ENCODE results near the gene PRDM11. TPM values are rescaled to one million over a fixed set of nuclear protein-coding genes. Genes with fewer than 3 reads are reported as not detected.

The PRDM11 gene
- total and polyA plus RNA-seq, 8 donors, result 1.2 to 139 (median 7.9) TPM

GRCh38 chr11:45234306-45235006, 88.0 kb downstream of the PRDM11 start:
- DNase-seq, result no peak
- peaks cover 0 to 3% (median 0%) of the 10 kb centered on the region in 4 donors for H3K9me3 ChIP-seq
- H3K4me1 ChIP-seq, result peaks cover 0 to 14% (median 0%) of the 10 kb centered on the region in 4 donors
- H3K4me3 ChIP-seq, result no peak overlapping the region
- H3K36me3 ChIP-seq, result peaks cover 0 to 6% (median 0%) of the 10 kb centered on the region in 4 donors
- no peak overlapping the region for H3K27ac ChIP-seq
- no peak for TF ChIP-seq EP300 (IDR thresholded peaks at IDR 0.05)
- TF ChIP-seq POLR2A (IDR thresholded peaks at IDR 0.05), result no peak
- TF ChIP-seq POLR2AphosphoS5 (IDR thresholded peaks at IDR 0.05), result no peak
- no peak for TF ChIP-seq CTCF (IDR thresholded peaks at IDR 0.05)
- peaks cover 0 to 9% (median 0%) of the 10 kb centered on the region in 3 donors for H3K27me3 ChIP-seq
- 91 to 94% (median 93%) methylated on average over 15 of the region's 15 CpGs for WGBS, 5 donors
- intact Hi-C loops (cut with DNase I; ENCODE audit: low total_unique reads), result no loop called here

GRCh38 chr11:45237711-45238315, 91.4 kb downstream of the PRDM11 start:
- DNase-seq, result peak in 1 of 2 donors; percentile 32
- no peak overlapping the region for H3K27ac ChIP-seq
- H3K4me3 ChIP-seq, result no peak overlapping the region
- H3K9me3 ChIP-seq, result peaks cover 0 to 7% (median 0%) of the 10 kb centered on the region in 4 donors
- intact Hi-C loops (cut with DNase I; ENCODE audit: low total_unique reads), result no loop called here
- peaks cover 0 to 9% (median 0%) of the 10 kb centered on the region in 3 donors for H3K27me3 ChIP-seq
- TF ChIP-seq CTCF (IDR thresholded peaks at IDR 0.05) (no peak), POLR2A (IDR thresholded peaks at IDR 0.05) (no peak), EP300 (IDR thresholded peaks at IDR 0.05) (no peak), POLR2AphosphoS5 (IDR thresholded peaks at IDR 0.05) (no peak)
- peaks cover 0 to 14% (median 0%) of the 10 kb centered on the region in 4 donors for H3K4me1 ChIP-seq
- WGBS, 5 donors, result 43 to 56% (median 51%) methylated on average over 4 of the region's 4 CpGs
- no peaks in the 10 kb centered on the region for H3K36me3 ChIP-seq

- H3K9me3 ChIP-seq, result peaks cover 0 to 7% (median 0%) of the 10 kb centered on the region in 4 donors
- H3K27me3 ChIP-seq, result peaks cover 0 to 9% (median 0%) of the 10 kb centered on the region in 3 donors
- intact Hi-C loops (cut with DNase I; ENCODE audit: low total_unique reads), result no loop called here
- peak in 1 of 2 donors; percentile 40 for DNase-seq
- H3K4me3 ChIP-seq, result no peak overlapping the region
- peak overlapping the region in 1 of 5 donors; percentile 36 for H3K27ac ChIP-seq
- TF ChIP-seq POLR2AphosphoS5 (IDR thresholded peaks at IDR 0.05) (no peak), EP300 (IDR thresholded peaks at IDR 0.05) (no peak), POLR2A (IDR thresholded peaks at IDR 0.05) (no peak), CTCF (IDR thresholded peaks at IDR 0.05) (no peak)
- H3K36me3 ChIP-seq, result no peaks in the 10 kb centered on the region
- H3K4me1 ChIP-seq, result peaks cover 0 to 6% (median 0%) of the 10 kb centered on the region in 4 donors
- 65 to 84% (median 78%) methylated on average over 3 of the region's 3 CpGs for WGBS, 5 donors
Observed at GRCh38 chr11:45238724-45239123, 92.3 kb downstream of the PRDM11 start.

- DNase-seq, result no peak
- peaks cover 0 to 6% (median 0%) of the 10 kb centered on the region in 4 donors for H3K4me1 ChIP-seq
- intact Hi-C loops (cut with DNase I; ENCODE audit: low total_unique reads), result no loop called here
- peaks cover 0 to 7% (median 0%) of the 10 kb centered on the region in 4 donors for H3K9me3 ChIP-seq
- H3K36me3 ChIP-seq, result no peaks in the 10 kb centered on the region
- WGBS, 5 donors, result 84 to 100% (median 96%) methylated on average over 1 of the region's 1 CpG
- H3K27me3 ChIP-seq, result peaks cover 0 to 9% (median 0%) of the 10 kb centered on the region in 3 donors
- TF ChIP-seq EP300 (IDR thresholded peaks at IDR 0.05), result no peak
- no peak for TF ChIP-seq CTCF (IDR thresholded peaks at IDR 0.05)
- TF ChIP-seq POLR2A (IDR thresholded peaks at IDR 0.05), result no peak
- no peak for TF ChIP-seq POLR2AphosphoS5 (IDR thresholded peaks at IDR 0.05)
- no peak overlapping the region for H3K4me3 ChIP-seq
- H3K27ac ChIP-seq, result no peak overlapping the region
Observed at GRCh38 chr11:45239733-45240132, 93.3 kb downstream of the PRDM11 start.

Measured in stomach (tissue), 9 donors.